ENCODE data around the gene RACK1.

Gene RACK1

GRCh38 chr5:181242031-181242451, 1.7 kb downstream of the RACK1 start:
- Histone ChIP-seq H3K4me2 (peak overlapping the region; percentile 93), H2AFZ (ENCODE audit: low read depth) (no peak overlapping the region), H3K9ac (peak overlapping the region; percentile 98; the same call in 1 of the 2 replicates), H3K79me2 (ENCODE audit: insufficient read depth, low read depth) (peaks cover 54% of the 10 kb centered on the region), H3K36me3 (ENCODE audit: insufficient read depth) (peaks cover 23% of the 10 kb centered on the region; the same call in 1 of the 2 replicates), H3K4me3 (IDR thresholded peaks at IDR 0.05; ENCODE audit: insufficient read depth, low read depth, low read length) (no peak overlapping the region), H3K27me3 (ENCODE audit: insufficient read depth, low read depth) (no peaks in the 10 kb centered on the region), H4K20me1 (ENCODE audit: insufficient read depth) (peaks cover 8% of the 10 kb centered on the region; the same call in 1 of the 2 replicates), H3K4me1 (ENCODE audit: low read depth, poor library complexity, severe bottlenecking) (peaks cover 19% of the 10 kb centered on the region), H3K27ac (peak overlapping the region; percentile 90)
- no peak for TF ChIP-seq CTCF (conservative IDR thresholded peaks at IDR 0.05; ENCODE audit: low read depth, low read length)

GRCh38 chr5:181241393-181241975, 2.2 kb downstream of the RACK1 start:
- no peak overlapping the region for H3K4me3 ChIP-seq (IDR thresholded peaks at IDR 0.05; ENCODE audit: insufficient read depth, low read depth, low read length)
- H3K4me2 ChIP-seq: peak overlapping the region; percentile 93
- H3K79me2 ChIP-seq (ENCODE audit: insufficient read depth, low read depth): peaks cover 54% of the 10 kb centered on the region
- no peak overlapping the region for H2AFZ ChIP-seq (ENCODE audit: low read depth)
- no peak for TF ChIP-seq CTCF (conservative IDR thresholded peaks at IDR 0.05; ENCODE audit: low read depth, low read length)
- peak overlapping the region; percentile 98; the same call in 1 of the 2 replicates for H3K9ac ChIP-seq
- H3K27me3 ChIP-seq (ENCODE audit: insufficient read depth, low read depth): no peaks in the 10 kb centered on the region
- peaks cover 19% of the 10 kb centered on the region for H3K4me1 ChIP-seq (ENCODE audit: low read depth, poor library complexity, severe bottlenecking)
- peaks cover 8% of the 10 kb centered on the region; the same call in 1 of the 2 replicates for H4K20me1 ChIP-seq (ENCODE audit: insufficient read depth)
- peaks cover 23% of the 10 kb centered on the region; the same call in 1 of the 2 replicates for H3K36me3 ChIP-seq (ENCODE audit: insufficient read depth)
- H3K27ac ChIP-seq: peak overlapping the region; percentile 90; the same call in 1 of the 2 replicates

DNA sequence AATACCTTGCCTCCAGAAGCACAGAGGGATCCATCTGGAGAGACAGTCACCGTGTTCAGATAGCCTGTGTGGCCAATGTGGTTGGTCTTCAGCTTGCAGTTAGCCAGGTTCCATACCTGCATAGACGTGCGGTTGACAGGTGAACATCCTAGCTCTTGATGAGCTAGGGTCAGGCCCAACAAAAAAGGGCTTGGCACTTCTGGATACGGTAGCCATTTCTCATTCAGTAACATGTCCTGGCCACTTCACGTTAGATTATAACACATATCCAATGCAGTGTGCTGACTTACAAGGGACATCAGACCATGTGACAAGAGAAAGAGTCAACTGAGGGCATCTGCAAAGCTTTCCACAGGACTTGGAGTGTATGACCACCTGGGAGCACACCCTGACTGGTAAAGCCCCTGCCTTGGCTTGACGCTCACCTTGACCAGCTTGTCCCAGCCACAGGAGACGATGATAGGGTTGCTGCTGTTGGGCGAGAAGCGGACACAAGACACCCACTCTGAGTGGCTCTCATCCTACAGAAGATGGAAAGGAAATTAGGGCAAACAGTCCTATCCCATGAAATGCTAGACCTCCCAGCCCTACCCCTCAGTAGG, 4.5 kb downstream of the RACK1 start:
- H2AFZ ChIP-seq (ENCODE audit: low read depth): no peak overlapping the region
- no peak for TF ChIP-seq CTCF (conservative IDR thresholded peaks at IDR 0.05; ENCODE audit: low read depth, low read length)
- H4K20me1 ChIP-seq (ENCODE audit: insufficient read depth): peaks cover 8% of the 10 kb centered on the region; the same call in 1 of the 2 replicates
- H3K4me1 ChIP-seq (ENCODE audit: low read depth, poor library complexity, severe bottlenecking): peaks cover 16% of the 10 kb centered on the region
- H3K79me2 ChIP-seq (ENCODE audit: insufficient read depth, low read depth): peaks cover 54% of the 10 kb centered on the region
- peaks cover 23% of the 10 kb centered on the region; the same call in 1 of the 2 replicates for H3K36me3 ChIP-seq (ENCODE audit: insufficient read depth)
- H3K4me2 ChIP-seq: no peak overlapping the region
- no peak overlapping the region; the same call in 1 of the 2 replicates for H3K27ac ChIP-seq
- H3K4me3 ChIP-seq (IDR thresholded peaks at IDR 0.05; ENCODE audit: insufficient read depth, low read depth, low read length): no peak overlapping the region
- H3K27me3 ChIP-seq (ENCODE audit: insufficient read depth, low read depth): no peaks in the 10 kb centered on the region
- no peak overlapping the region for H3K9ac ChIP-seq

- Histone ChIP-seq H3K27ac (no peak overlapping the region), H4K20me1 (ENCODE audit: insufficient read depth) (peaks cover 8% of the 10 kb centered on the region; the same call in 1 of the 2 replicates), H3K79me2 (ENCODE audit: insufficient read depth, low read depth) (peaks cover 45% of the 10 kb centered on the region)
These were observed 5.8 kb downstream of the RACK1 start for GRCh38 chr5:181237729-181238385.

More at GRCh38 chr5:181237729-181238385, 5.8 kb downstream of the RACK1 start:
- peaks cover 23% of the 10 kb centered on the region; the same call in 1 of the 2 replicates for H3K36me3 ChIP-seq (ENCODE audit: insufficient read depth)
- TF ChIP-seq CTCF (conservative IDR thresholded peaks at IDR 0.05; ENCODE audit: low read depth, low read length): no peak
- H3K4me1 ChIP-seq (ENCODE audit: low read depth, poor library complexity, severe bottlenecking): peaks cover 16% of the 10 kb centered on the region
- no peak overlapping the region for H3K4me3 ChIP-seq (IDR thresholded peaks at IDR 0.05; ENCODE audit: insufficient read depth, low read depth, low read length)
- no peak overlapping the region for H2AFZ ChIP-seq (ENCODE audit: low read depth)
- H3K4me2 ChIP-seq: no peak overlapping the region
- H3K27me3 ChIP-seq (ENCODE audit: insufficient read depth, low read depth): no peaks in the 10 kb centered on the region
- H3K9ac ChIP-seq: no peak overlapping the region
